Skeletal muscle satellite cell (primary cell): ENCODE data around the gene RAB11FIP4.

Experiments used
- H3K27me3 ChIP-seq: 2 replicates; pipeline ENCODE4 v1.7.0; 2013; ENCODE audit warnings: low read length; ENCODE audit not compliant: control insufficient read depth, insufficient read depth
- H3K36me3 ChIP-seq: 2 replicates; pipeline ENCODE4 v1.7.0; 2013; ENCODE audit warnings: mild to moderate bottlenecking, control low read depth, low read length; ENCODE audit not compliant: insufficient read depth
- H3K4me1 ChIP-seq: 2 replicates; pipeline ENCODE4 v1.7.0; 2013; ENCODE audit warnings: low read length; ENCODE audit not compliant: control insufficient read depth, insufficient read depth
- H3K4me2 ChIP-seq: 2 replicates; pipeline ENCODE4 v1.7.0; 2013; ENCODE audit warnings: mild to moderate bottlenecking, low read length
- H3K4me3 ChIP-seq: 2 replicates; pipeline ENCODE4 v1.7.0; 2013; ENCODE audit warnings: low read length
- H3K9ac ChIP-seq: 2 replicates; pipeline ENCODE4 v1.7.0; 2013; ENCODE audit warnings: mild to moderate bottlenecking, low read depth, low read length, moderate library complexity
- H3K9me3 ChIP-seq: replicated peaks from 2 replicates; pipeline ENCODE4 v1.7.0; 2013; ENCODE audit warnings: mild to moderate bottlenecking, control low read depth, low read length

Gene RAB11FIP4

GRCh38 chr17:31509095-31509804, 117.8 kb downstream of the RAB11FIP4 start:
- Histone ChIP-seq H3K36me3 (no peaks in the 10 kb centered on the region), H3K9me3 (no peaks in the 10 kb centered on the region), H3K4me3 (no peak overlapping the region), H3K9ac (no peak overlapping the region), H3K27me3 (peaks cover 30% of the 10 kb centered on the region), H3K4me1 (peaks cover 5% of the 10 kb centered on the region), H3K4me2 (no peak overlapping the region)

DNA sequence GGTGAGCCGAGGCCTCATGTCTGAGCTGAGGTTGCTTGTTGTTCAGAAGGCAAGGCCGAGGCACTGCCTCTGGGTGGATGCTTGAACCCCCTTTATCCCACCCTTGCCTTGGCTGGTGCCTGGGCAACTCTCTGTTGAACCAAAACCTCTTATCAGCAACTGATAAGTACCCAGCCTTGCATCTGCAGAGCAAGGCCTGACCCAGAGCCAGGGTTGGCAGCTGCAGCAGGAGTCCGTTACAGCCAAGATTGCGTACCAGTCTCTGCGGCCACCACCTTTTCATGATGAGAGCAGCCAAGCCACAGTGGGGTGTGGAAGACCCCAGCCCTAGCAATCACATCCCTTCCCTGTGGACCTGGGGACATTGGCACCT, 118.3 kb downstream of the RAB11FIP4 start:
- no peak overlapping the region for H3K4me2 ChIP-seq
- H3K9ac ChIP-seq = no peak overlapping the region
- H3K4me1 ChIP-seq = peaks cover 5% of the 10 kb centered on the region
- H3K9me3 ChIP-seq = no peaks in the 10 kb centered on the region
- H3K4me3 ChIP-seq = no peak overlapping the region
- peaks cover 29% of the 10 kb centered on the region for H3K27me3 ChIP-seq
- H3K36me3 ChIP-seq = no peaks in the 10 kb centered on the region

GRCh38 chr17:31510308-31511194, 119.1 kb downstream of the RAB11FIP4 start:
- H3K4me2 ChIP-seq = no peak overlapping the region
- H3K9me3 ChIP-seq = no peaks in the 10 kb centered on the region
- no peak overlapping the region for H3K9ac ChIP-seq
- no peak overlapping the region for H3K4me3 ChIP-seq
- peaks cover 26% of the 10 kb centered on the region for H3K27me3 ChIP-seq
- no peaks in the 10 kb centered on the region for H3K36me3 ChIP-seq
- peaks cover 5% of the 10 kb centered on the region for H3K4me1 ChIP-seq

GRCh38 chr17:31511195-31511578, 119.7 kb downstream of the RAB11FIP4 start:
- Histone ChIP-seq H3K9me3 (no peaks in the 10 kb centered on the region), H3K4me2 (no peak overlapping the region), H3K4me1 (peaks cover 5% of the 10 kb centered on the region), H3K9ac (no peak overlapping the region), H3K4me3 (no peak overlapping the region), H3K27me3 (peaks cover 26% of the 10 kb centered on the region), H3K36me3 (no peaks in the 10 kb centered on the region)

DNA sequence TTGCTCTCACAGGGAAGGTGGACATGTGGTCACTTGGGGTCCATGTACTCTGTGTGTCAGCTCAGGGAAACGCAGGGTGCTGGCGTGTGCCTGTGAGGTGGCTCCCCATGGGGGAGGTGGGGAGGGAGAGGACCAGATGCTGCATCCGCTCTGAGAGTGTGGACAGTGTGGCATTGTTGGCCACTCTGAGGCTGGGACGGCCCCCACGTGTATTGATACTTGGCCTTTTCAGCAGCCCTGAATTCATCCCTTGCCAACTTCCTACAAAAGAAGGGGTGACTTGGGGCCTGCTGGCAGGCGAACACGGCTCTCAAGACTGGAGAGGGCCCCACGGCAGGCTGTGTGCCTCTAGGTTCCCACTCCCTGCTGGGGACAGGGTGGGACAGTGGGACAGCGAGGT, 120.1 kb downstream of the RAB11FIP4 start:
- H3K4me3 ChIP-seq = no peak overlapping the region
- no peak overlapping the region for H3K9ac ChIP-seq
- H3K27me3 ChIP-seq = peaks cover 26% of the 10 kb centered on the region
- no peaks in the 10 kb centered on the region for H3K36me3 ChIP-seq
- H3K9me3 ChIP-seq = no peaks in the 10 kb centered on the region
- no peak overlapping the region for H3K4me2 ChIP-seq
- peaks cover 5% of the 10 kb centered on the region for H3K4me1 ChIP-seq

DNA sequence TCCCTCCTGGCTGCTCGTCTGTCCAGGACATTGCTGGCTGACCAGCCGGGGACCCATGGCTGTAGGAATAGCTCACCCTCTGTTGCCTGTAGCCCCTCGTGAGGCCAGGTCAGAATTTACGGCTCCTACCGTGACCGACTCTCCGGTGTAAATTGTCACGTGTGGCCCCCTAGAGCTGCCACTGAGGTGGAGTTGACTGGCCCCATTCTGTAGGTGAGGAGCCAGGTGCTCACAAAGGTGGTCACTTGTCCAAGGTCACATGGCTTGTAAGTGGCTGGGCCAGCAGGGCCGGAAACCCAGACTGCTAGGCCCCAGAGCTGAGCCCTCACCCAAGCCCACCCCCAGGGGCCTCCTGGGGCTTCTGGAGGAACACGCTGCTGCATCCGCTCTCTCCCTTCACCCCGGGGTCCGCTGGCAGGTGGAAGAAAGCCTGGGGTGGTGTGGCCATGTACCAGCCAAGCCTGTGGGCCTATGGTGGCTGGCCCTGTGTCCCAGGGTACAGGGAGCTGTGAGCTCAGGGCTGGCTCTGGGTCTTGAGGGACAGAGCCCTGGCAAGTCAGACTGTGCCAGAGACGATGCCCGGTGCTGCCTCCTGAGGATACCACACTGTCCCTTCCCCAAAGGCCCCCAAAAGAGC, 120.7 kb downstream of the RAB11FIP4 start:
- Histone ChIP-seq H3K4me3 (no peak overlapping the region), H3K4me1 (peaks cover 5% of the 10 kb centered on the region), H3K9ac (no peak overlapping the region)

GRCh38 chr17:31512796-31513195, 121.3 kb downstream of the RAB11FIP4 start:
- Histone ChIP-seq H3K9ac (no peak overlapping the region), H3K9me3 (no peaks in the 10 kb centered on the region), H3K4me3 (no peak overlapping the region), H3K36me3 (no peaks in the 10 kb centered on the region), H3K4me1 (peaks cover 5% of the 10 kb centered on the region), H3K27me3 (peaks cover 25% of the 10 kb centered on the region), H3K4me2 (no peak overlapping the region)

More for the DNA sequence above, 120.7 kb downstream of the RAB11FIP4 start:
- Histone ChIP-seq H3K9me3 (no peaks in the 10 kb centered on the region), H3K4me2 (no peak overlapping the region), H3K36me3 (no peaks in the 10 kb centered on the region), H3K27me3 (peaks cover 26% of the 10 kb centered on the region)

DNA sequence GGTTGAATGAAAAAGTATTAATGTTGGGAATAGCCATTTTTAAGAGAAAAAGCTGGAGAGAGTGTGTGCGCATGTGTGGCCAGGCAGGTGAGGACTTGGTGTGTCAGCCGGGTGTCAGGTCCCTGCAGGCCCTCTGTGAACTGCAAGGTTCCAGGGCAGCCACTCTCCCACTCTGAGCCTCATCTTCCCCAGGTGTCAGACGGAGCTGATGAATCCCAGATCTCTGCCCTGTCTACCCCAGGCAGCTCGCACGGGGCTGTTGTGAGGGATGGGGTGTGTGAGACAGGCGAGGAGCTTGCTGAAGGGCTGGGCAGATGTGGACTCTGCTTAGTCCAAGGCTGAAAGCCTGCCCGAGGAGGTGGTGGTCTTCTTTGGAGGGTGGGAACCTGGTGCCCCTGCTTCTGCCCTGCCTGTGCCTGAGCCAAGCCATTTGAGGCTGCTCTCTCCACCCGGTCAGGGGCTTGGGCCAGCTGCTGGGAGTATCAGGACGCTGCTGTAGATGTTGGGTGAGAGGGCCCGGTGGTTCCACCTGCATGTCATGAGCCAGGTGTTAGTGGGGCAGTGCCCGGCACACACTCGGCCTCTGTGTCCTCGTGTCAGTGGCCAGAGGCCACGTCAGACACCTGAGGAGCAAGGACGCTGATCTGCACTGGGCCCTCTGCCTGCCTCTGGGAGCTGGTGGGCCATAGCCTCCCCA, 122.4 kb downstream of the RAB11FIP4 start:
- Histone ChIP-seq H3K4me2 (no peak overlapping the region), H3K36me3 (no peaks in the 10 kb centered on the region), H3K9ac (no peak overlapping the region), H3K9me3 (no peaks in the 10 kb centered on the region), H3K27me3 (peaks cover 17% of the 10 kb centered on the region), H3K4me1 (peaks cover 5% of the 10 kb centered on the region), H3K4me3 (no peak overlapping the region)

GRCh38 chr17:31515267-31515666, 123.8 kb downstream of the RAB11FIP4 start:
- Histone ChIP-seq H3K9ac (no peak overlapping the region), H3K4me2 (no peak overlapping the region), H3K4me3 (no peak overlapping the region), H3K36me3 (no peaks in the 10 kb centered on the region), H3K9me3 (no peaks in the 10 kb centered on the region), H3K27me3 (peaks cover 10% of the 10 kb centered on the region), H3K4me1 (peaks cover 4% of the 10 kb centered on the region)

DNA sequence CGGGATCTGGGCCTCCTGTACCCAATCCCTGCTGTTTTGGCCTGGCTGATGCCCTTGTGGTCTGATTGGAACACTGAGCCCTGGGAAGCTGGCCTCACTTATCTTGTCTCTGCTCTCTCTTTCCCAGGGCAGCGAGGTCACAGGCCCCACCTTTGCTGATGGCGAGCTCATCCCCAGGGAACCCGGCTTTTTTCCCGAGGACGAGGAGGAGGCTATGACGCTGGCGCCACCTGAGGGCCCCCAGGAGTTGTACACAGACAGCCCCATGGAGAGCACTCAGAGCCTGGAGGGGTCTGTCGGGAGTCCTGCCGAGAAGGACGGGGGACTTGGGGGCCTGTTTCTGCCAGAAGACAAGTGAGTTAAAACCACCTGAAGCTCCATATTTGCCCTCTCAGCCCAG, 126.0 kb downstream of the RAB11FIP4 start:
- no peak overlapping the region for H3K4me2 ChIP-seq
- H3K9me3 ChIP-seq = no peaks in the 10 kb centered on the region
- no peak overlapping the region for H3K9ac ChIP-seq
- H3K27me3 ChIP-seq = peaks cover 4% of the 10 kb centered on the region
- H3K36me3 ChIP-seq = no peaks in the 10 kb centered on the region
- H3K4me1 ChIP-seq = no peaks in the 10 kb centered on the region
- H3K4me3 ChIP-seq = no peak overlapping the region

DNA sequence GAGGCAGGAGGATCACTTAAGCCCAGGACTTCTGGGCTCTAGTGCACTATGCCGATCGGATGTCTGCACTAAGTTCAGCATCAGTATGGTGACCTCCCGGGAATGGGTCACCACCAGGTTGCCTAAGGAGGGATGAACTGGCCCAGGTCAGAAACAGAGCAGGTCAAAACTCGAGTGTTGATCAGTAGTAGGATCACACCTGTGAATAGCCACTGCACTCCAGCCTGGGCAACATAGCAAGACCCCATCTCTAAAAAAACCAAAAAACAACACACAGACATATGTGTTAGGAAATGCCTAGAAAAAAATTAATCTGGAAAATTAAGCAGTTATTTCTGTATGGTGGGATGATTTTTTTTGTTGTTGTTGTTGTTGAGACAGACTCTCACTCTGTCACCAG, 127.0 kb downstream of the RAB11FIP4 start:
- H3K9ac ChIP-seq = no peak overlapping the region
- H3K36me3 ChIP-seq = no peaks in the 10 kb centered on the region
- H3K27me3 ChIP-seq = peaks cover 4% of the 10 kb centered on the region
- H3K9me3 ChIP-seq = no peaks in the 10 kb centered on the region
- H3K4me3 ChIP-seq = no peak overlapping the region
- H3K4me2 ChIP-seq = no peak overlapping the region
- no peaks in the 10 kb centered on the region for H3K4me1 ChIP-seq
